WERI-Rb-1 (cell line): Measurements from ENCODE around the gene FUCA2.

Source experiments
- DNase-seq: peaks from one replicate; pipeline ENCODE4 v3.0.0-alpha.2; 2020
- H3K27ac ChIP-seq: fragments of 250-450 bp; sonication (Bioruptor Pico); 2 replicates; pipeline ENCODE4 v1.5.1; 2020; ENCODE audit warnings: mild to moderate bottlenecking, moderate library complexity
- H3K27me3 ChIP-seq: fragments of 250-450 bp; sonication (Bioruptor Pico); 2 replicates; pipeline ENCODE4 v1.5.1; 2021; ENCODE audit warnings: mild to moderate bottlenecking, low read depth, moderate library complexity; ENCODE audit not compliant: insufficient read depth, severe bottlenecking
- H3K36me3 ChIP-seq: fragments of 250-450 bp; sonication (Bioruptor Pico); 2 replicates; pipeline ENCODE4 v1.5.1; 2020; ENCODE audit warnings: mild to moderate bottlenecking, moderate library complexity
- H3K4me3 ChIP-seq: 2 replicates; pipeline ENCODE4 v1.5.1; 2011; ENCODE audit warnings: low read depth, mild to moderate bottlenecking, control low read depth, low read length
- H3K9me3 ChIP-seq: fragments of 250-450 bp; sonication (Bioruptor Pico); 2 replicates; pipeline ENCODE4 v1.5.1; 2021; ENCODE audit warnings: mild to moderate bottlenecking, moderate library complexity; ENCODE audit not compliant: severe bottlenecking
- TF ChIP-seq, protein P1 (sequence below): IDR thresholded peaks from 2 replicates; pipeline ENCODE4 v1.5.1; 2011; ENCODE audit warnings: low read depth, mild to moderate bottlenecking, control low read depth, inconsistent platforms, low read length

The FUCA2 gene

DNA sequence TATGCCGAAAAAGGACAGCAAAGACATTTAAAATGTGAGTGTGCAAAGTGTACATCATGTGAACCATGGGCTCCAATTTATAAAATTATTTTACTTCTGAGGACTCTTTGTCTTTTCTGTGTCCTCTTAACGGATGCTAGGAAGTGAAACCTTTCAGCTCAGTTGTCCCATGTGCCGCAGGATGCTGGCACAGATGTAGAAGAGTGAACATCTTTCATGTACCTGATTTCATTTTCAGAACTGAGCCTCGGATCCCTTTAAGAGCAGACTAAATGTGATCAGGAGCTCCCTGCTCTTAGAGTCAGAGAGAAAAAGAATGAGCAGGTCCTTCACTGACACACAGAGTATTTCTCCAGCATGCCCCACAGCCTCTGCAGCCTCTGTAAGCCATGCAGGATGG is 27.6 kb upstream of the FUCA2 start:
- H3K4me3 ChIP-seq = no peak overlapping the region
- H3K9me3 ChIP-seq = no peaks in the 10 kb centered on the region
- DNase-seq = no peak
- TF ChIP-seq, protein P1, sequence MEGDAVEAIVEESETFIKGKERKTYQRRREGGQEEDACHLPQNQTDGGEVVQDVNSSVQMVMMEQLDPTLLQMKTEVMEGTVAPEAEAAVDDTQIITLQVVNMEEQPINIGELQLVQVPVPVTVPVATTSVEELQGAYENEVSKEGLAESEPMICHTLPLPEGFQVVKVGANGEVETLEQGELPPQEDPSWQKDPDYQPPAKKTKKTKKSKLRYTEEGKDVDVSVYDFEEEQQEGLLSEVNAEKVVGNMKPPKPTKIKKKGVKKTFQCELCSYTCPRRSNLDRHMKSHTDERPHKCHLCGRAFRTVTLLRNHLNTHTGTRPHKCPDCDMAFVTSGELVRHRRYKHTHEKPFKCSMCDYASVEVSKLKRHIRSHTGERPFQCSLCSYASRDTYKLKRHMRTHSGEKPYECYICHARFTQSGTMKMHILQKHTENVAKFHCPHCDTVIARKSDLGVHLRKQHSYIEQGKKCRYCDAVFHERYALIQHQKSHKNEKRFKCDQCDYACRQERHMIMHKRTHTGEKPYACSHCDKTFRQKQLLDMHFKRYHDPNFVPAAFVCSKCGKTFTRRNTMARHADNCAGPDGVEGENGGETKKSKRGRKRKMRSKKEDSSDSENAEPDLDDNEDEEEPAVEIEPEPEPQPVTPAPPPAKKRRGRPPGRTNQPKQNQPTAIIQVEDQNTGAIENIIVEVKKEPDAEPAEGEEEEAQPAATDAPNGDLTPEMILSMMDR = no peak
- no peak overlapping the region for H3K27ac ChIP-seq
- no peaks in the 10 kb centered on the region for H3K36me3 ChIP-seq
- peaks cover 6% of the 10 kb centered on the region for H3K27me3 ChIP-seq

DNA sequence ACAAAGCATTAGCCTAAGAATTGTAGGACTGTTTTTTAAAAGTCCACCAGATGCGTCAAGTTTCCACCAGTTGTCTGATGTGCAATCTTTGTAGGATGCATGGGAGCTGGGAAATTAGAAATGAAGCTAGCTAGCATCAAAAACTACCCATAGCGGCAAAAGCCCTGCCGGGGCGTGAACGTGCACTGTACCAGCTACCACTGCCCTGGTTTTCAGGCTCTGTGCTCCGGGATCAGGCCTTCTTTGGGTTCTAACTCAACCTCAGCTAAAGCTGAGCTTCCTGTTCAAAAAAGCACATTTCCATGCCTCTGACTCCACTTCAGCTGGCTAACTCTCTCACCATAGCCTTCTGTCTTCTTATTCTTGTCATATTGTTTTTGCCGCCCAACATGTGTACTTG is 26.9 kb upstream of the FUCA2 start:
- Histone ChIP-seq H3K36me3 (no peaks in the 10 kb centered on the region), H3K9me3 (no peaks in the 10 kb centered on the region), H3K27ac (no peak overlapping the region), H3K4me3 (no peak overlapping the region), H3K27me3 (peaks cover 6% of the 10 kb centered on the region)
- DNase-seq = no peak
- TF ChIP-seq, protein P1 = no peak

DNA sequence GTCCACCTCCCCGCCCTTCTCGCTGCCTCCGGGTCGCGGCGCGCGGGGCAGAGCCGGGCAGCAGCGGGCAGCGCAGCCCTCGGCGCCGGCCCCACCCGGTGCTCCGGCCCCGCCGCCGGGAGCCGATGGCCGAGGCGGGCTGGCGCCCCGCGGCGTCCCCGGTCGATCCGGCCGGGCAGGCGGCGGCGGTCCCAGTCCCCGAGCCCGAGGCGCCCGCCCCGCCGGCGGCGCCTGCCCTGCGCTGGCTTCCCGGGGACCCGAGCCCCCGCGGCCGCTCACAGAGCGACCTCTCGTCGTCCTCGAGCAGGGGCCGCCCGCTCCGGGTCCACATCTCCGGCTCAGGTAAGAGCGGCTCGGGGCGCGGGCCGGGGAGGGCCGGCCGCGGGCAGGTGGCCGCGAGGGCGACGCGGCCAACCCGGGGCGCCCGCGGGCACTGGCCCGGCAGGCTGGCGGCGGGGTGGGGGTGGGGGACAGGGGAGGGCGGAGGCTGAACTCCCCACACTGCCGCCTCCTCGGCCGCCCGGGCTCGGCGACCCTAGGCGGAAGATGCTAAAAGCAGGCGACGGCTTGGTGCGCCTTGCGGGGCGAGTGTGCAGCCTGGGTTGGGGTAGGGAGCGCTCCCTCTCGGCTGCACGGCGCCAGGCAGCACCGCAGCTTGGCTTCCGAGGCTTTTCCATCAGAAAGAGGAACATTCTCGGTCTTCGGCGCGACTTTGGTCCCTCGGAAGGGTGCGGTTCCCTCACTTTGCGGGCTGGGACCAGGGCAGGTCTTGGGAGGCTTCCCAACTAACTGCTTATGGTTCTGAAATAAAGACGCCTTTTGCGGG is 25.6 kb upstream of the FUCA2 start:
- peak; percentile 63 for DNase-seq
- no peaks in the 10 kb centered on the region for H3K36me3 ChIP-seq
- peak overlapping the region; percentile 43 for H3K4me3 ChIP-seq
- no peaks in the 10 kb centered on the region for H3K9me3 ChIP-seq
- H3K27me3 ChIP-seq = peaks cover 6% of the 10 kb centered on the region
- H3K27ac ChIP-seq = no peak overlapping the region; the same call in 1 of the 2 replicates
- TF ChIP-seq, protein P1 = peak; percentile 56

DNA sequence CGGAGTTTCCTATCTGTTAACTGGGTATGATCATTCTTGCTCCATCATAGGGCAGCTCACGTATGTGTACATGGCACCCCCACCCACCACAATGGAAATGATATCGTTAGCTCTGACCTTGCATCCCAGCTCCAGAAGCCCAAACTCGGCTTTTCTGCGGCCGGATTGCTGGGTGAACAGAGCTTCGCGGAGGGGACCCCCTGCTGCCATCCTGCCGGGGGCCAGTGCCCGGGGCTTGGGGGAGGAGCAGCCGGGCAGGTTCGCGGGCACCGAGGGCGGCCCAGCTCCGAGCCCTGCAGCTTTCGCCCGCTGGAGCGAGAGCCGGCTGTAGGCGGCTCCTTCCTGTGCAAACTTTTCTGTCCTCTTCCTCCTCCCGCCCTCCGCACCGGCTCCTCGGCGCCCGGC is 24.9 kb upstream of the FUCA2 start:
- Histone ChIP-seq H3K27me3 (peaks cover 6% of the 10 kb centered on the region), H3K27ac (peak overlapping the region; percentile 45; the same call in 1 of the 2 replicates), H3K4me3 (peak overlapping the region; percentile 43), H3K36me3 (no peaks in the 10 kb centered on the region), H3K9me3 (no peaks in the 10 kb centered on the region)
- DNase-seq = peak; percentile 40
- TF ChIP-seq, protein P1 = no peak

DNA sequence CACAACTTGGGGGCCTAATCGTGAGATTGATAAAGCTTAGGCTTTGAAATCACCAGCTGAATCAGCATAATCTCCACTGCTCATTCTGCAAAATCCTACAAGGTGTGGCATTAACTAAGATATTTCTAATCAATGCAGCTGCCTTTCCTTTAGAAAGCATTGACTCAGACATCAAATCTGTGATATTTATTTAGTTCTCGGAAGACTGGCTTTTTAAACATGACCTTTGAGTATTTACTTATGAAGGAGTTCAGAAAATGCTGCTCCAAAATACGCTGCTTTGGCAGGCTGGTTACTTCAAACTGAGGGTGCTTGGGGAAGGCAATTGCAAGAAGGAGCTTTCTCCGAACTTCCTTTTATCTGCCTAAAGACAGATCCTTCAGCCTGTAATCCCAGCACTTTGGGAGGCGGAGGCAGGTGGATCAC is 23.7 kb upstream of the FUCA2 start:
- H3K36me3 ChIP-seq = no peaks in the 10 kb centered on the region
- no peak overlapping the region for H3K27ac ChIP-seq
- no peak for DNase-seq
- peaks cover 6% of the 10 kb centered on the region for H3K27me3 ChIP-seq
- H3K4me3 ChIP-seq = no peak overlapping the region
- TF ChIP-seq, protein P1 = no peak
- H3K9me3 ChIP-seq = no peaks in the 10 kb centered on the region
